ENCODE results near the gene TGM5. TPM values are rescaled to one million over a fixed set of nuclear protein-coding genes. Genes with fewer than 3 reads are reported as not detected.
A peak's percentile ranks its signal among the peaks of the same experiment; 100 is the strongest.

TGM5 gene
- total RNA-seq, 1 experiment from 2014 or later = not detected

GRCh38 chr15:43314171-43314570, 47.4 kb upstream of the TGM5 start:
- Histone ChIP-seq H3K9me3 (ENCODE audit: control insufficient read depth in 1 of 2, insufficient read depth in 1 of 2, low read depth in 1 of 2, low read length in 2 of 2) (no peaks in the 10 kb centered on the region), H3K79me2 (ENCODE audit: insufficient read depth, low read length) (no peaks in the 10 kb centered on the region), H4K20me1 (ENCODE audit: insufficient read depth) (no peaks in the 10 kb centered on the region), H3K36me3 (ENCODE audit: control insufficient read depth in 1 of 2, insufficient read depth in 2 of 2, low read length in 2 of 2) (no peaks in the 10 kb centered on the region), H3K27me3 (ENCODE audit: insufficient read depth, low read length) (peaks cover 18% of the 10 kb centered on the region; the same call in 1 of the 2 replicates), H2AFZ (ENCODE audit: low read depth, low read length, poor library complexity, severe bottlenecking) (no peak overlapping the region), H3K4me1 (ENCODE audit: control insufficient read depth in 1 of 2, insufficient read depth in 2 of 2, low read length in 2 of 2) (peaks cover 0 to 8% of the 10 kb centered on the region in 2 experiments; a peak in 1 of 4 replicates), H3K27ac (ENCODE audit: low read depth, low read length) (no peak overlapping the region), H3K4me2 (ENCODE audit: low read length) (no peak overlapping the region), H3K9me2 (ENCODE audit: insufficient read depth) (no peaks in the 10 kb centered on the region), H3K4me3 (replicated peaks in 1 of 2; ENCODE audit: low read depth in 1 of 2, low read length in 2 of 2) (no peak overlapping the region), H3K9ac (ENCODE audit: low read length) (no peak overlapping the region)
- ChIA-PET CTCF (interaction anchor here (0.7 kb wide), 1 partner anchor 28 kb away, joined by 3 read pairs; no protein-coding TSS in a partner anchor), RAD21 (ENCODE audit: low non-redundant PET in 1 of 2, low total read pairs in 2 of 2, uncharacterized antibody in 2 of 2, unreplicated experiment in 2 of 2) (no interaction called here), POLR2A (no interaction called here)
- DNase-seq (ENCODE audit: low read depth, low spot score) = no peak
- no peak for ATAC-seq
- 0 out of 2 replicates have a peak, but pooled peaks have one; percentile 23 for TF ChIP-seq JUND (IDR thresholded peaks at IDR 0.05)
- no peak for TF ChIP-seq EZH2 (IDR thresholded peaks at IDR 0.05)
- intact Hi-C loops (cut with micrococcal nuclease) = no loop called here
- no TSS peak for BruUV-seq (replicated peaks)

- Histone ChIP-seq H3K79me2 (ENCODE audit: insufficient read depth, low read length) (no peaks in the 10 kb centered on the region), H3K9me2 (ENCODE audit: insufficient read depth) (no peaks in the 10 kb centered on the region), H3K27me3 (ENCODE audit: insufficient read depth, low read length) (peaks cover 23% of the 10 kb centered on the region; the same call in 1 of the 2 replicates), H3K4me3 (replicated peaks in 1 of 2; ENCODE audit: low read depth in 1 of 2, low read length in 2 of 2) (no peak overlapping the region), H4K20me1 (ENCODE audit: insufficient read depth) (no peaks in the 10 kb centered on the region), H3K36me3 (ENCODE audit: control insufficient read depth in 1 of 2, insufficient read depth in 2 of 2, low read length in 2 of 2) (no peaks in the 10 kb centered on the region), H2AFZ (ENCODE audit: low read depth, low read length, poor library complexity, severe bottlenecking) (no peak overlapping the region), H3K27ac (ENCODE audit: low read depth, low read length) (no peak overlapping the region), H3K4me1 (ENCODE audit: control insufficient read depth in 1 of 2, insufficient read depth in 2 of 2, low read length in 2 of 2) (peaks cover 0 to 4% of the 10 kb centered on the region in 2 experiments; a peak in 1 of 4 replicates), H3K9me3 (ENCODE audit: control insufficient read depth in 1 of 2, insufficient read depth in 1 of 2, low read depth in 1 of 2, low read length in 2 of 2) (no peaks in the 10 kb centered on the region), H3K9ac (ENCODE audit: low read length) (no peak overlapping the region), H3K4me2 (ENCODE audit: low read length) (no peak overlapping the region)
- CTCF ChIA-PET = no interaction called here
- DNase-seq (ENCODE audit: low read depth, low spot score) (no peak), ATAC-seq (no peak)
- BruUV-seq (replicated peaks) = no TSS peak
- RAD21 ChIA-PET (ENCODE audit: low non-redundant PET in 1 of 2, low total read pairs in 2 of 2, uncharacterized antibody in 2 of 2, unreplicated experiment in 2 of 2) = no interaction called here
- intact Hi-C loops (cut with micrococcal nuclease) = no loop called here
- POLR2A ChIA-PET = no interaction called here
- TF ChIP-seq CBX3 (IDR thresholded peaks at IDR 0.05; ENCODE audit: low read depth) (no peak), SP1 (IDR thresholded peaks at IDR 0.05; ENCODE audit: low read depth) (no peak), SRF (IDR thresholded peaks at IDR 0.05; ENCODE audit: low read depth) (no peak), ELF1 (IDR thresholded peaks at IDR 0.05; ENCODE audit: borderline replicate concordance, low read depth) (no peak), EZH2phosphoT487 (IDR thresholded peaks at IDR 0.05; ENCODE audit: borderline replicate concordance) (no peak), EZH2 (IDR thresholded peaks at IDR 0.05) (no peak), POLR2AphosphoS5 (IDR thresholded peaks at IDR 0.05; ENCODE audit: low read depth, low read length) (no peak), ZNF274 (IDR thresholded peaks at IDR 0.05; ENCODE audit: low read depth, low read length) (no peak), POLR2A (IDR thresholded peaks at IDR 0.05; ENCODE audit: borderline replicate concordance, extremely low read depth, insufficient read depth, insufficient read length) (no peak), MAX (IDR thresholded peaks at IDR 0.05) (no peak), ZFX (IDR thresholded peaks at IDR 0.05) (no peak), EGR1 (IDR thresholded peaks at IDR 0.05; ENCODE audit: low read depth) (no peak), ATF3 (IDR thresholded peaks at IDR 0.05) (no peak), CTCF (IDR thresholded peaks at IDR 0.05 in 2 of 3, conservative IDR thresholded peaks at IDR 0.05 in 1 of 3; ENCODE audit: borderline replicate concordance in 1 of 3, insufficient read depth in 1 of 3, low read depth in 2 of 3, low read length in 2 of 3) (no peak), ZBTB33 (IDR thresholded peaks at IDR 0.05; ENCODE audit: extremely low read depth, insufficient replicate concordance, low read length) (no peak), RAD21 (IDR thresholded peaks at IDR 0.05; ENCODE audit: low read depth) (no peak), JUND (IDR thresholded peaks at IDR 0.05) (no peak)
Observed at GRCh38 chr15:43312378-43312777, 45.6 kb upstream of the TGM5 start.
